Smooth muscle cell (in vitro differentiated cells): ENCODE results near the gene SETX. TPM values are rescaled to one million over a fixed set of nuclear protein-coding genes. Genes with fewer than 3 reads are reported as not detected.

Experiments used
- DNase-seq: peaks from one replicate; lab custom pipeline; 2025; ENCODE audit not compliant: unreplicated experiment; lab: John Stamatoyannopoulos, UW
- H2AFZ ChIP-seq: fragments of 200-600 bp; sonication (generic); 2 replicates; pipeline ENCODE4 v1.6.0; 2016; ENCODE audit warnings: antibody characterized with exemption, low read depth, mild to moderate bottlenecking
- H3F3A ChIP-seq: fragments of 200-600 bp; sonication (generic); 2 replicates; pipeline ENCODE4 v1.6.0; 2017; ENCODE audit warnings: antibody characterized with exemption, low read depth
- H3K27ac ChIP-seq: fragments of 200-600 bp; sonication (generic); 2 replicates; pipeline ENCODE4 v1.5.1; 2016; ENCODE audit warnings: low read depth, mild to moderate bottlenecking
- H3K27me3 ChIP-seq: fragments of 200-600 bp; sonication (generic); 2 replicates; pipeline ENCODE4 v1.6.1; 2016; ENCODE audit warnings: low read depth, mild to moderate bottlenecking
- H3K36me3 ChIP-seq: fragments of 200-600 bp; sonication (generic); 2 replicates; pipeline ENCODE4 v1.5.1; 2016; ENCODE audit warnings: low read depth
- H3K4me1 ChIP-seq: fragments of 200-600 bp; sonication (generic); 2 replicates; pipeline ENCODE4 v1.5.1; 2016; ENCODE audit warnings: low read depth
- H3K4me2 ChIP-seq: fragments of 200-600 bp; sonication (generic); 2 replicates; pipeline ENCODE4 v1.6.0; 2016; ENCODE audit warnings: mild to moderate bottlenecking
- H3K4me3 ChIP-seq: fragments of 200-600 bp; sonication (generic); 2 replicates; pipeline ENCODE4 v1.5.1; 2016; ENCODE audit warnings: mild to moderate bottlenecking
- H3K79me2 ChIP-seq: fragments of 200-600 bp; sonication (generic); 2 replicates; pipeline ENCODE4 v1.6.0; 2016; ENCODE audit warnings: low read depth, mild to moderate bottlenecking
- H3K9ac ChIP-seq: fragments of 200-600 bp; sonication (generic); 2 replicates; pipeline ENCODE4 v1.6.0; 2016; ENCODE audit warnings: low read depth
- H3K9me3 ChIP-seq: fragments of 200-600 bp; sonication (generic); replicated peaks from 2 replicates; pipeline ENCODE4 v1.5.1; 2016; ENCODE audit warnings: low read depth
- H4K20me1 ChIP-seq: fragments of 200-600 bp; sonication (generic); 2 replicates; pipeline ENCODE4 v1.6.0; 2016; ENCODE audit warnings: low read depth
- CTCF ChIP-seq: fragments of 200-600 bp; sonication (generic); IDR thresholded peaks from 2 replicates; pipeline ENCODE4 v1.5.1; 2017; ENCODE audit warnings: borderline replicate concordance, mild to moderate bottlenecking, antibody characterized with exemption; ENCODE audit not compliant: insufficient read depth, poor library complexity, severe bottlenecking
- WGBS: methylation state at CpG from one replicate; pipeline ENCODE4 v1.1.7; 2016; ENCODE audit warnings: low lambda C conversion rate; 5-methylcytosine and 5-hydroxymethylcytosine counted together
- polyA plus RNA-seq: library from polyadenylated mRNA; unstranded; fragments of >200 nt; fragmentation: Nextera tagmentation; extraction: Ambion mirVana; gene quantifications from 2 replicates; pipeline ENCODE4 v1.2.1, GENCODE V29; 2016
- total RNA-seq: library from RNA; depleted of rRNA; stranded (reverse); fragments of >200 nt; gene quantifications from 2 replicates; pipeline ENCODE4 v1.2.3, GENCODE V29; 2014

Gene SETX
- total and polyA plus RNA-seq, 2 experiments from 2014 or later: 11.4 to 50.9 TPM

- H3K9ac ChIP-seq: no peak overlapping the region
- no peak overlapping the region for H3K4me2 ChIP-seq
- TF ChIP-seq CTCF: no peak
- H3K36me3 ChIP-seq: no peaks in the 10 kb centered on the region
- no peaks in the 10 kb centered on the region for H3K79me2 ChIP-seq
- no peak for DNase-seq
- H3K27ac ChIP-seq: no peak overlapping the region
- 88% methylated on average over 14 of the region's 14 CpGs for WGBS
- no peaks in the 10 kb centered on the region for H3K9me3 ChIP-seq
- no peaks in the 10 kb centered on the region for H3K4me1 ChIP-seq
- no peaks in the 10 kb centered on the region for H4K20me1 ChIP-seq
- no peaks in the 10 kb centered on the region for H3K27me3 ChIP-seq
- H2AFZ ChIP-seq: no peak overlapping the region
- H3K4me3 ChIP-seq: no peak overlapping the region
- peaks cover 6% of the 10 kb centered on the region for H3F3A ChIP-seq
These were observed 17.6 kb upstream of the SETX start for GRCh38 chr9:132372177-132373095.

- Histone ChIP-seq H3F3A (peaks cover 6% of the 10 kb centered on the region), H3K27ac (no peak overlapping the region), H3K36me3 (no peaks in the 10 kb centered on the region), H2AFZ (no peak overlapping the region), H3K9me3 (no peaks in the 10 kb centered on the region), H3K27me3 (no peaks in the 10 kb centered on the region), H3K4me2 (no peak overlapping the region), H3K79me2 (no peaks in the 10 kb centered on the region), H3K4me3 (no peak overlapping the region), H4K20me1 (no peaks in the 10 kb centered on the region), H3K9ac (no peak overlapping the region), H3K4me1 (no peaks in the 10 kb centered on the region)
- TF ChIP-seq CTCF: no peak
- DNase-seq: no peak
- WGBS: 93% methylated on average over 4 of the region's 4 CpGs
These were observed 15.8 kb upstream of the SETX start for GRCh38 chr9:132370592-132370991.

- no peak overlapping the region for H3K27ac ChIP-seq
- H3K79me2 ChIP-seq: no peaks in the 10 kb centered on the region
- H3K9ac ChIP-seq: no peak overlapping the region
- DNase-seq: no peak
- H3K9me3 ChIP-seq: no peaks in the 10 kb centered on the region
- H3K4me3 ChIP-seq: no peak overlapping the region
- H3K36me3 ChIP-seq: no peaks in the 10 kb centered on the region
- TF ChIP-seq CTCF: no peak
- H3F3A ChIP-seq: peaks cover 6% of the 10 kb centered on the region
- WGBS: 98% methylated on average over 4 of the region's 4 CpGs
- no peak overlapping the region for H2AFZ ChIP-seq
- no peaks in the 10 kb centered on the region for H3K4me1 ChIP-seq
- H4K20me1 ChIP-seq: no peaks in the 10 kb centered on the region
- H3K4me2 ChIP-seq: no peak overlapping the region
- no peaks in the 10 kb centered on the region for H3K27me3 ChIP-seq
These were observed 14.6 kb upstream of the SETX start for GRCh38 chr9:132369421-132369820.
